Ovary (tissue), 3 donors: ENCODE results near the gene ATG16L2.

Experiments
- POLR2A ChIP-seq: fragments of 450-650 bp; IDR thresholded peaks from one replicate; pipeline ENCODE4 v1.6.1; 2017; ENCODE audit warnings: antibody characterized with exemption, mild to moderate bottlenecking, moderate library complexity
- TF ChIP-seq, protein P1 (sequence below), 3 donors: fragments of 450-650 bp in 2 of 3; fragments of 200-600 bp in 1 of 3; IDR thresholded peaks; one replicate each; pipeline versions ENCODE4 v1.5.1 to v1.8.0; 2016 to 2022; ENCODE audit warnings: antibody characterized with exemption in 3 of 3, mild to moderate bottlenecking in 1 of 3
- donor health status: DM: no; HTN: no; CAD: no.

GRCh38 chr11:72812967-72813739 lies 1.1 kb upstream of the ATG16L2 start:
- TF ChIP-seq, protein P1, sequence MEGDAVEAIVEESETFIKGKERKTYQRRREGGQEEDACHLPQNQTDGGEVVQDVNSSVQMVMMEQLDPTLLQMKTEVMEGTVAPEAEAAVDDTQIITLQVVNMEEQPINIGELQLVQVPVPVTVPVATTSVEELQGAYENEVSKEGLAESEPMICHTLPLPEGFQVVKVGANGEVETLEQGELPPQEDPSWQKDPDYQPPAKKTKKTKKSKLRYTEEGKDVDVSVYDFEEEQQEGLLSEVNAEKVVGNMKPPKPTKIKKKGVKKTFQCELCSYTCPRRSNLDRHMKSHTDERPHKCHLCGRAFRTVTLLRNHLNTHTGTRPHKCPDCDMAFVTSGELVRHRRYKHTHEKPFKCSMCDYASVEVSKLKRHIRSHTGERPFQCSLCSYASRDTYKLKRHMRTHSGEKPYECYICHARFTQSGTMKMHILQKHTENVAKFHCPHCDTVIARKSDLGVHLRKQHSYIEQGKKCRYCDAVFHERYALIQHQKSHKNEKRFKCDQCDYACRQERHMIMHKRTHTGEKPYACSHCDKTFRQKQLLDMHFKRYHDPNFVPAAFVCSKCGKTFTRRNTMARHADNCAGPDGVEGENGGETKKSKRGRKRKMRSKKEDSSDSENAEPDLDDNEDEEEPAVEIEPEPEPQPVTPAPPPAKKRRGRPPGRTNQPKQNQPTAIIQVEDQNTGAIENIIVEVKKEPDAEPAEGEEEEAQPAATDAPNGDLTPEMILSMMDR (IDR thresholded peaks at IDR 0.05) = peak in 1 of 3 donors; percentile 44
- no peak for TF ChIP-seq POLR2A
